Endothelial cell of umbilical vein (primary cell): ENCODE data around the gene PRPF31. TPM values are rescaled to one million over a fixed set of nuclear protein-coding genes. Genes with fewer than 3 reads are reported as not detected.
A peak's percentile ranks its signal among the peaks of the same experiment; 100 is the strongest.

Experiments used
- BruUV-seq: library from RNA; stranded (reverse); fragments of 400-500 nt; replicated peaks from 2 replicates; lab custom pipeline; 2021; lab: Mats Ljungman, UMichigan
- CTCF ChIA-PET: fragments of 300-600, 350-600 bp; sonication (Branson Sonifier 250); formaldehyde crosslinking; loops from one replicate; lab custom pipeline; 2021; ENCODE audit warnings: antibody characterized with exemption, inconsistent platforms; lab: Charles Lee
- POLR2A ChIA-PET: fragments of 300-600, 350-600 bp; sonication (Branson Sonifier 250); formaldehyde crosslinking; loops from one replicate; lab custom pipeline; 2021; ENCODE audit warnings: antibody characterized with exemption, inconsistent platforms; lab: Charles Lee
- DNase-seq: peaks from one replicate; pipeline ENCODE4 v3.0.0-alpha.2; 2011; ENCODE audit warnings: low read depth, low spot score
- FAIRE-seq: peaks from 2 replicates; lab custom pipeline; 2011; peaks lifted over from hg19 to GRCh38; lab: Jason Lieb, UNC
- H2AFZ ChIP-seq: 2 replicates; pipeline ENCODE4 v1.6.0; 2012; ENCODE audit warnings: low read depth, low read length, control low read depth, inconsistent platforms
- H3K27ac ChIP-seq: 2 replicates; pipeline ENCODE4 v1.5.1; 2011; ENCODE audit warnings: low read depth, mild to moderate bottlenecking, control low read depth, low read length, moderate library complexity; ENCODE audit not compliant: insufficient read depth
- H3K27me3 ChIP-seq, 2 experiments: 2 replicates each; pipeline versions ENCODE4 v1.6.0 to v1.6.1; 2011; ENCODE audit warnings: low read length in 2 of 2, mixed read lengths in 1 of 2; ENCODE audit not compliant: control insufficient read depth in 2 of 2, insufficient read depth in 2 of 2
- H3K36me3 ChIP-seq, 2 experiments: 2 replicates in 1 of 2; 3 replicates in 1 of 2; pipeline ENCODE4 v1.5.1; 2011; ENCODE audit warnings: low read length in 2 of 2, mild to moderate bottlenecking in 1 of 2, moderate library complexity in 1 of 2; ENCODE audit not compliant: control insufficient read depth in 2 of 2, insufficient read depth in 2 of 2; ENCODE audit errors: extremely low read depth in 1 of 2
- H3K4me1 ChIP-seq: 3 replicates; pipeline ENCODE4 v1.5.1; 2011; ENCODE audit warnings: mild to moderate bottlenecking, low read length; ENCODE audit not compliant: control insufficient read depth, insufficient read depth; ENCODE audit errors: extremely low read depth
- H3K4me2 ChIP-seq: 2 replicates; pipeline ENCODE4 v1.6.1; 2011; ENCODE audit warnings: low read length, control low read depth, mixed read lengths; ENCODE audit not compliant: insufficient read depth
- H3K4me3 ChIP-seq, 3 experiments: fragments of 200-600 bp in 1 of 3; sonication (generic), shearing (Covaris generic) in 1 of 3; replicated peaks in 1 of 3; 2 replicates each; pipeline ENCODE4 v1.5.1; 2011 to 2016; ENCODE audit warnings: control low read depth in 3 of 3, low read length in 3 of 3, mild to moderate bottlenecking in 2 of 3, inconsistent platforms in 1 of 3, low read depth in 1 of 3, moderate library complexity in 1 of 3; ENCODE audit not compliant: insufficient read depth in 1 of 3
- H3K79me2 ChIP-seq: 2 replicates; pipeline ENCODE4 v1.6.0; 2012; ENCODE audit warnings: low read length, inconsistent platforms; ENCODE audit not compliant: control insufficient read depth, insufficient read depth
- H3K9ac ChIP-seq: replicated peaks from 2 replicates; pipeline ENCODE3; 2011; ENCODE audit warnings: low read length, control low read depth; ENCODE audit not compliant: insufficient read depth; ENCODE audit errors: extremely low read depth
- H3K9me1 ChIP-seq: replicated peaks from 3 replicates; pipeline ENCODE4 v1.6.0; 2011; ENCODE audit warnings: mild to moderate bottlenecking, low read length; ENCODE audit not compliant: control insufficient read depth, insufficient read depth; ENCODE audit errors: extremely low read depth
- H3K9me3 ChIP-seq: replicated peaks from 2 replicates; pipeline ENCODE4 v1.5.1; 2012; ENCODE audit warnings: low read length, inconsistent platforms; ENCODE audit not compliant: control insufficient read depth, insufficient read depth
- H4K20me1 ChIP-seq: replicated peaks from 2 replicates; pipeline ENCODE3; 2011; ENCODE audit warnings: mild to moderate bottlenecking, low read length; ENCODE audit not compliant: control insufficient read depth, insufficient read depth; ENCODE audit errors: extremely low read depth
- EZH2 ChIP-seq: IDR thresholded peaks from 2 replicates; pipeline ENCODE4 v1.6.1; 2012; ENCODE audit warnings: borderline replicate concordance, low read depth, mild to moderate bottlenecking, moderate library complexity, low read length, inconsistent platforms; ENCODE audit not compliant: severe bottlenecking
- FOS ChIP-seq: IDR thresholded peaks from 2 replicates; pipeline ENCODE4 v1.6.1; 2011; ENCODE audit warnings: mild to moderate bottlenecking, low read length, moderate library complexity, borderline replicate concordance; ENCODE audit not compliant: insufficient read depth
- GATA2 ChIP-seq: IDR thresholded peaks from 2 replicates; pipeline ENCODE4 v1.7.0; 2011; ENCODE audit warnings: low read depth, mild to moderate bottlenecking, moderate library complexity, mixed read lengths, low read length; ENCODE audit not compliant: insufficient read length, insufficient read depth
- JUN ChIP-seq: IDR thresholded peaks from 2 replicates; pipeline ENCODE4 v1.6.1; 2011; ENCODE audit warnings: borderline replicate concordance, low read depth; ENCODE audit not compliant: insufficient read length, insufficient read depth
- MYC ChIP-seq: IDR thresholded peaks from one replicate; pipeline ENCODE4 v1.6.1; 2011; ENCODE audit warnings: mild to moderate bottlenecking, low read depth, low read length
- POLR2AphosphoS5 ChIP-seq: IDR thresholded peaks from 2 replicates; pipeline ENCODE4 v1.6.1; 2012; ENCODE audit warnings: low read depth, mild to moderate bottlenecking, control low read depth, low read length, moderate library complexity; ENCODE audit not compliant: insufficient read depth
- dilution Hi-C: fragments of 300-500 bp; cut with MboI; formaldehyde crosslinking; loops from one replicate; pipeline ENCODE4 v1.15.0; 2019; ENCODE audit warnings: low sequenced_read_pairs; ENCODE audit not compliant: extremely low pct_ligation_motif_present
- intact Hi-C: fragments of 100-400 bp; cut with micrococcal nuclease; formaldehyde crosslinking; loops from one replicate; pipeline ENCODE4 v1.10.0; 2022
- polyA plus RNA-seq, 4 experiments: library from polyadenylated mRNA; depleted of rRNA in 3 of 4; stranded (reverse) in 3 of 4; unstranded in 1 of 4; fragments of >200 nt; gene quantifications; 2 replicates each; pipeline versions ENCODE4 v1.2.1 to v1.2.3, GENCODE V29; 2011 to 2012; ENCODE audit warnings: missing spikeins in 1 of 4
- total RNA-seq: library from RNA; stranded (reverse); gene quantifications from 2 replicates; pipeline ENCODE4 v1.2.3, GENCODE V29; 2021
- TF ChIP-seq, protein P1 (sequence below): IDR thresholded peaks from 2 replicates; pipeline ENCODE4 v1.6.1; 2011; ENCODE audit not compliant: insufficient read depth, insufficient read length
- TF ChIP-seq, protein P2 (sequence below), 2 donors: IDR thresholded peaks; 1 replicate in 1 of 2; 2 replicates in 1 of 2; pipeline ENCODE4 v1.5.1; 2011; ENCODE audit warnings: low read length in 2 of 2, mild to moderate bottlenecking in 2 of 2, moderate library complexity in 2 of 2, control low read depth in 1 of 2, inconsistent platforms in 1 of 2, low read depth in 1 of 2; ENCODE audit not compliant: insufficient read depth in 1 of 2; ENCODE audit errors: extremely low read depth in 1 of 2

Gene PRPF31
- total and polyA plus RNA-seq, 2 donors (not counting 3 experiments of a cell fraction or from before 2014, with no cell fraction given): 76.2 to 101 TPM

DNA sequence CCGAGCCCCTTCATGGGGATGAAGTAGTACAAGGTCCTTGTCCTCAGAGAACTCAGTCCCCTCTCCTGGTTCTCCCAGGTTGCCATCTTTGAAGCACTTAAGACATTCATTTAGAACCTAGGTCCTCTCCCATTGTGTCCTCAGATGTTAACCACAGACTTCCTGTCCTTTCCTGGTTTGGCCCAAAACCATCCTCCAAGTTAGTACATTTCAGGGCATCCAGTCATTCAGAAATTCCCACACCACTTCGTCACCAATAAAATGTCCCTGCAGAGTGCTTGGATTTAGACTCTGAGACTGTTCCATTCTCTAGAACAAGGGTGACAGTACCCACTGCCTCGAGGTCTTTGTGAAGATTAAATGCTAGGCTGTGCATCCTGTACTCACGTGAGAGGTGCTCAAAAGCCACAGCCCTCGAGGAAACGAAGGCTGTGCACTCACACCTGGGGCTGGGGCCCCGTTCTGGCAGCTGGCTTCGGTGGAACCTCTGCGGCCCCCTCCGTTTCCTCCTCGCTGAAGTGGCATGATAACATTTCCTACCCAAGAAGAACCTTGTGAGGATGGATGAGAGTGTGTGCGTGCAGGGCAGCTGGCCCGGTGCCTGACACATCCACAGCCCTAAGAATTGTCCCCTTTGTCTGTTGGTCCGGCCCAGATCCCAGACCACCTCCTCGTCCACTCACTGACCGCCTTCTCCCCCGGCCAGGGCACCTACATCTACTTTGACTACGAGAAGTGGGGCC is 39.2 kb downstream of the PRPF31 start:
- BruUV-seq: no TSS peak
- ChIA-PET POLR2A (no interaction called here), CTCF (no interaction called here)
- intact Hi-C loops: no loop called here
- no peak overlapping the region for H2AFZ ChIP-seq
- no peaks in the 10 kb centered on the region for H3K9me3 ChIP-seq
- DNase-seq: no peak
- no peak for TF ChIP-seq JUN
- TF ChIP-seq, protein P1, sequence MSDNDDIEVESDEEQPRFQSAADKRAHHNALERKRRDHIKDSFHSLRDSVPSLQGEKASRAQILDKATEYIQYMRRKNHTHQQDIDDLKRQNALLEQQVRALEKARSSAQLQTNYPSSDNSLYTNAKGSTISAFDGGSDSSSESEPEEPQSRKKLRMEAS: no peak
- no peak for TF ChIP-seq GATA2
- TF ChIP-seq FOS: no peak
- TF ChIP-seq POLR2AphosphoS5: no peak
- TF ChIP-seq, protein P2, sequence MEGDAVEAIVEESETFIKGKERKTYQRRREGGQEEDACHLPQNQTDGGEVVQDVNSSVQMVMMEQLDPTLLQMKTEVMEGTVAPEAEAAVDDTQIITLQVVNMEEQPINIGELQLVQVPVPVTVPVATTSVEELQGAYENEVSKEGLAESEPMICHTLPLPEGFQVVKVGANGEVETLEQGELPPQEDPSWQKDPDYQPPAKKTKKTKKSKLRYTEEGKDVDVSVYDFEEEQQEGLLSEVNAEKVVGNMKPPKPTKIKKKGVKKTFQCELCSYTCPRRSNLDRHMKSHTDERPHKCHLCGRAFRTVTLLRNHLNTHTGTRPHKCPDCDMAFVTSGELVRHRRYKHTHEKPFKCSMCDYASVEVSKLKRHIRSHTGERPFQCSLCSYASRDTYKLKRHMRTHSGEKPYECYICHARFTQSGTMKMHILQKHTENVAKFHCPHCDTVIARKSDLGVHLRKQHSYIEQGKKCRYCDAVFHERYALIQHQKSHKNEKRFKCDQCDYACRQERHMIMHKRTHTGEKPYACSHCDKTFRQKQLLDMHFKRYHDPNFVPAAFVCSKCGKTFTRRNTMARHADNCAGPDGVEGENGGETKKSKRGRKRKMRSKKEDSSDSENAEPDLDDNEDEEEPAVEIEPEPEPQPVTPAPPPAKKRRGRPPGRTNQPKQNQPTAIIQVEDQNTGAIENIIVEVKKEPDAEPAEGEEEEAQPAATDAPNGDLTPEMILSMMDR (IDR thresholded peaks at IDR 0.05; ENCODE audit: extremely low read depth in 1 of 2, insufficient read depth in 1 of 2, low read depth in 1 of 2, low read length in 2 of 2): no peak
- TF ChIP-seq MYC: no peak
- no peak for TF ChIP-seq EZH2
- no peaks in the 10 kb centered on the region for H3K27me3 ChIP-seq
- peaks cover 13 to 62% of the 10 kb centered on the region in 2 experiments for H3K36me3 ChIP-seq
- H3K9me1 ChIP-seq: no peaks in the 10 kb centered on the region
- H3K27ac ChIP-seq: no peak overlapping the region
- peaks cover 10% of the 10 kb centered on the region for H3K4me1 ChIP-seq
- H3K4me3 ChIP-seq: no peak overlapping the region
- H3K4me2 ChIP-seq: no peak overlapping the region
- FAIRE-seq: peak; percentile 35
- peaks cover 4% of the 10 kb centered on the region for H3K79me2 ChIP-seq
- dilution Hi-C loops: no loop called here
- H4K20me1 ChIP-seq: no peaks in the 10 kb centered on the region
- H3K9ac ChIP-seq: no peak overlapping the region
